Stimulated activated effector memory CD8-positive, alpha-beta T cell treated with anti-CD3 and anti-CD28 coated beads, Interleukin-12 subunit alpha, Interleukin-12 subunit beta, amount 100 ng/mL, for 72 hours (primary cell): ENCODE measurements around the gene COL23A1.

ENCODE experiments used
- ATAC-seq: fragments of 150-1000 bp; cut with Tn5 transposase; 2 replicates; pipeline ENCODE4 v1.10.0; 2021
- DNase-seq, 2 donors: peaks; one replicate each; pipeline ENCODE4 v3.0.0; 2021 to 2022; ENCODE audit warnings: low spot score in 2 of 2
- H3K27ac Mint-ChIP-seq: one replicate; pipeline ENCODE4 v1.8.0; 2022; ENCODE audit warnings: mild to moderate bottlenecking, mixed read lengths
- H3K36me3 Mint-ChIP-seq: one replicate; pipeline ENCODE4 v1.8.0; 2022; ENCODE audit warnings: mild to moderate bottlenecking, mixed read lengths
- H3K4me1 Mint-ChIP-seq: one replicate; pipeline ENCODE4 v1.8.0; 2022; ENCODE audit warnings: mixed read lengths
- H3K4me3 Mint-ChIP-seq: one replicate; pipeline ENCODE4 v1.8.0; 2022; ENCODE audit warnings: mild to moderate bottlenecking, mixed read lengths
- H3K9me3 Mint-ChIP-seq: one replicate; pipeline ENCODE4 v1.8.0; 2022; ENCODE audit warnings: mixed read lengths

The COL23A1 gene

GRCh38 chr5:178403956-178404600 is 186.1 kb downstream of the COL23A1 start:
- DNase-seq (no peak), ATAC-seq (no peak)
- no peaks in the 10 kb centered on the region for H3K4me1 Mint-ChIP-seq
- H3K4me3 Mint-ChIP-seq: no peak overlapping the region
- H3K9me3 Mint-ChIP-seq: peaks cover 12% of the 10 kb centered on the region
- H3K27ac Mint-ChIP-seq: no peak overlapping the region
- no peaks in the 10 kb centered on the region for H3K36me3 Mint-ChIP-seq

GRCh38 chr5:178403351-178403750 is 186.8 kb downstream of the COL23A1 start:
- Mint-ChIP-seq H3K36me3 (no peaks in the 10 kb centered on the region), H3K27ac (no peak overlapping the region), H3K4me3 (no peak overlapping the region), H3K4me1 (no peaks in the 10 kb centered on the region), H3K9me3 (peaks cover 12% of the 10 kb centered on the region)
- ATAC-seq (no peak), DNase-seq (no peak)

DNA sequence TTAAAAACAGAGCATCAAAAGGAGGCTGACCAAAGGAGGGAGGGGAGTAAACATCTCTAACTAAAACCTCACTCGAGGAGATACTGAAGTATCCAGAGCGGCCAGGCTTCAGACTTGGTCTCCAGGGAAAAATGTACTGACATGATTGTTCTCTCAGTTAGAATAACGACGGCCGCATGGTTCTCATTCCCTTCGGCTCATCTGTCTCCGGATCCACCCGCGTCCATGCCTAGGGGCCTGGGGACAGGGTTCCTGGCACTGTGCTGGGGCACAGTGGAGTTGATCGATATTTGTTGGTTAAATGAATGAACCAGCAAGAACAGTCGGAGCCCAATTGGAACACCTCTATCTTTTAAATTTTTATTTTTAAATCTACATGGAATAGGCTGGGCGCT is 190.5 kb downstream of the COL23A1 start:
- H3K36me3 Mint-ChIP-seq: no peaks in the 10 kb centered on the region
- ATAC-seq (no peak), DNase-seq (no peak)
- no peak overlapping the region for H3K4me3 Mint-ChIP-seq
- no peaks in the 10 kb centered on the region for H3K9me3 Mint-ChIP-seq
- H3K27ac Mint-ChIP-seq: no peak overlapping the region
- H3K4me1 Mint-ChIP-seq: no peaks in the 10 kb centered on the region

- Mint-ChIP-seq H3K36me3 (no peaks in the 10 kb centered on the region), H3K9me3 (no peaks in the 10 kb centered on the region), H3K4me3 (no peak overlapping the region), H3K4me1 (no peaks in the 10 kb centered on the region), H3K27ac (no peak overlapping the region)
- ATAC-seq (no peak), DNase-seq (no peak)
These were observed 191.1 kb downstream of the COL23A1 start for GRCh38 chr5:178398901-178399700.

- Mint-ChIP-seq H3K4me1 (no peaks in the 10 kb centered on the region), H3K9me3 (no peaks in the 10 kb centered on the region), H3K27ac (no peak overlapping the region), H3K36me3 (no peaks in the 10 kb centered on the region), H3K4me3 (no peak overlapping the region)
- ATAC-seq (no peak), DNase-seq (no peak)
These were observed 193.1 kb downstream of the COL23A1 start for GRCh38 chr5:178396796-178397720.

- H3K4me3 Mint-ChIP-seq: no peak overlapping the region
- H3K36me3 Mint-ChIP-seq: no peaks in the 10 kb centered on the region
- H3K9me3 Mint-ChIP-seq: no peaks in the 10 kb centered on the region
- DNase-seq (no peak), ATAC-seq (peak; percentile 19)
- no peaks in the 10 kb centered on the region for H3K4me1 Mint-ChIP-seq
- H3K27ac Mint-ChIP-seq: no peak overlapping the region
These were observed 196.1 kb downstream of the COL23A1 start for GRCh38 chr5:178394074-178394473.

GRCh38 chr5:178392931-178393394 is 197.2 kb downstream of the COL23A1 start:
- Mint-ChIP-seq H3K27ac (no peak overlapping the region), H3K4me1 (no peaks in the 10 kb centered on the region), H3K36me3 (no peaks in the 10 kb centered on the region), H3K4me3 (no peak overlapping the region), H3K9me3 (no peaks in the 10 kb centered on the region)
- DNase-seq: no peak
- ATAC-seq: no peak

DNA sequence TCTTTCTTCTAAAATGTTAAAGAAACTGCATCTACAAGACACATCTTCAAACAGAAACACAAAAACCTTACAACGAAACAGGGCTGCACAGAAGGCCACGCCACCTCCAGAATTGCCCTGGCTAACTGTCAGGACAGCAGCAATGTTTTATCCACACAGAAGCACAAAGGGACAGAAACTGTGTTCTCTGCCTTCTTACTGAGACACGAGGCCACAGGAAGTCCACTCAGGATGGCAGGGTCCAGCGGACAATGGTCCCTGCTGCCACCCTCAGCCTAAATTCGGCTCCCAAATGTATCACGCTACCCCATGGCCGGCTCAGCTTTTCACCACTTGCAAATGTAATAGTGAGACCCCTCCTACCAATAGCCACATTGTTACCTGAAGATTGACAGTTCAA is 197.8 kb downstream of the COL23A1 start:
- no peak overlapping the region for H3K27ac Mint-ChIP-seq
- no peak for ATAC-seq
- no peaks in the 10 kb centered on the region for H3K9me3 Mint-ChIP-seq
- H3K4me3 Mint-ChIP-seq: no peak overlapping the region
- no peak for DNase-seq
- no peaks in the 10 kb centered on the region for H3K36me3 Mint-ChIP-seq
- no peaks in the 10 kb centered on the region for H3K4me1 Mint-ChIP-seq

GRCh38 chr5:178391480-178391879 is 198.7 kb downstream of the COL23A1 start:
- H3K9me3 Mint-ChIP-seq: no peaks in the 10 kb centered on the region

DNA sequence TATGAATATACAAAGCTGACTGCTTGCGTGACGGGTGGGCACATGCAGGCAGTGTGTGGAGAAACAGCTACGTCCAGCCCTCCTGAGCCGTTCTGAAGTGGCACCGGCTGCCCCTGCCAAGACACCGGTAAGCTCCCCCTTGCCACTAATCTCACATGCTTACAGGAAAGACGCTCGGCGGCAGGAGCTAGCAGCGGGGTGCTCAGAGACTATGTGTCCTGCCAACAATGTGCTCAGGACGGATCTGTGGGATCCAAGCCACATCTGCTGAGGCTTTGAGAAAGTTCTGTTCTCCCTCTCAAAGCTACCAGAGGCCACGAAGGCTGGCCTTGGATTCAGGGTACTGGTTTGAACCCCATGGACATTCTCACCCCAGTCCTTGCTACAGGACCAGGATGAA is 200.4 kb downstream of the COL23A1 start:
- no peak for DNase-seq
- no peak overlapping the region for H3K27ac Mint-ChIP-seq
- no peaks in the 10 kb centered on the region for H3K9me3 Mint-ChIP-seq

More at GRCh38 chr5:178391480-178391879, 198.7 kb downstream of the COL23A1 start:
- DNase-seq: no peak
- H3K27ac Mint-ChIP-seq: no peak overlapping the region
- no peaks in the 10 kb centered on the region for H3K36me3 Mint-ChIP-seq
- H3K4me3 Mint-ChIP-seq: no peak overlapping the region
- no peak for ATAC-seq
- H3K4me1 Mint-ChIP-seq: no peaks in the 10 kb centered on the region

GRCh38 chr5:178389026-178389729 is 201.0 kb downstream of the COL23A1 start:
- ATAC-seq (no peak), DNase-seq (no peak)
- Mint-ChIP-seq H3K9me3 (no peaks in the 10 kb centered on the region), H3K4me3 (no peak overlapping the region), H3K36me3 (no peaks in the 10 kb centered on the region), H3K4me1 (no peaks in the 10 kb centered on the region), H3K27ac (no peak overlapping the region)

More for the DNA sequence above, 200.4 kb downstream of the COL23A1 start:
- Mint-ChIP-seq H3K4me3 (no peak overlapping the region), H3K36me3 (no peaks in the 10 kb centered on the region), H3K4me1 (no peaks in the 10 kb centered on the region)
- ATAC-seq: no peak

GRCh38 chr5:178388386-178389025 is 201.7 kb downstream of the COL23A1 start:
- H3K36me3 Mint-ChIP-seq: no peaks in the 10 kb centered on the region
- H3K4me1 Mint-ChIP-seq: no peaks in the 10 kb centered on the region
- no peak for DNase-seq
- no peak for ATAC-seq
- no peak overlapping the region for H3K27ac Mint-ChIP-seq
- H3K4me3 Mint-ChIP-seq: no peak overlapping the region
- H3K9me3 Mint-ChIP-seq: no peaks in the 10 kb centered on the region

DNA sequence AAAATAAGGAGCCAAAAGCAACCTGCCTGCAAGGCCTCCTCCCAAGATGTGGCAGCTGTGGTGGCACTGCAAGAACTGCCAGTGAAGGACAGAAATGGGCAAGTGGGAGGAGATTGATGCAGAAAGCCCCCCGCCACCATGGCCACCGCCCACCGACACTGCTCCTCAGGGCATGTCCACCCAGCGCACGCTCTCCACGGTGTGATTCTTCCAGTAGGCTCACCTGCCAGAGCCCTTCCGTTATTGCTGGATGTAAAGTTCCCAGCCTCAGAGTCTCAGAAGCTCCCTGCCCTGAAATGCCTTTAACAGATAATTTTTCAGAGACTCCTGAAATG is 202.4 kb downstream of the COL23A1 start:
- ATAC-seq: no peak
- Mint-ChIP-seq H3K36me3 (no peaks in the 10 kb centered on the region), H3K27ac (no peak overlapping the region), H3K9me3 (no peaks in the 10 kb centered on the region), H3K4me3 (no peak overlapping the region), H3K4me1 (no peaks in the 10 kb centered on the region)
- DNase-seq: no peak

DNA sequence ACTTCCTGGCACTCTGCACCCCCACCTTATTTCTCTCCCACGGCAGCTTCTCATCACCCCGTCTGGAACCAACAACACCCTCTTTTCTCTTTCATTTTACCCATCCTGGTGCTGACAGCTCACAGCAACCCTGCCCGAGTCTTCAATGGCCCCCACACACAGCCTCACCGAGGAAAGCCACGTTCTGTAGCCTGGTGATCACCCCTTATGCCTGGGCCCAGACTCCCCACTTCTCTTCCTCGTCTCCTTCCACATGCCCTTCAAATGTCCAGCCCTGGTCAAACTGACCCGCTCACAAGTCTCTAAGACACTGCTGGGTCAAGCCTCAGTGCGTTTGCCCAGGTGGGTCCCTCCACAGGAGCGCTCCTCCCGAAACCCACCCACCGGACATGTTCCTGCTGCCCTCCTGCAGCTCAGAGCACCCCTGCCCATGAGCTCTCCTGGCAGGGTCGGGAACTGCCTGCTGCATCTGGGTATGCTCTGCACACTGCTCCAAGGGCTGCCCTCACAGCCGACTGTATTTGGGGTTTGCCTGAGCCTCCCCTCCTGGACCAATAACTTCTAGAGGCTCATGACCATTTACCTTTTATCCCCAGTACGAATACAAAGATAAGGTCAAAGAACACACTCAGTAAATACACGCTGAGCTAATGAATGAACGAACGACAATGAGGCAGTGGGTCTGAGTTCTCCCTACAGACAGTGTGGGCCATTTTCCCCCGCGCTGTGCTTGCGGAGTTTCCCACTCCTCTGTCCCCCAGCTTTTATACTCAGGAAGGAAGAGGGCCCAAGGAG is 202.9 kb downstream of the COL23A1 start:
- DNase-seq (no peak), ATAC-seq (no peak)
- H3K27ac Mint-ChIP-seq: no peak overlapping the region
- H3K4me3 Mint-ChIP-seq: no peak overlapping the region
- no peaks in the 10 kb centered on the region for H3K9me3 Mint-ChIP-seq
- no peaks in the 10 kb centered on the region for H3K4me1 Mint-ChIP-seq
- no peaks in the 10 kb centered on the region for H3K36me3 Mint-ChIP-seq
